Keratinocyte (primary cell): Measurements from ENCODE around the gene RBPJ. TPM values are rescaled to one million over a fixed set of nuclear protein-coding genes. Genes with fewer than 3 reads are reported as not detected.

Experiments used
- DNase-seq: peaks from one replicate; pipeline ENCODE4 v3.0.0-alpha.2; 2011; ENCODE audit warnings: low read depth, missing footprints, low spot score
- FAIRE-seq: peaks from 2 replicates; lab custom pipeline; 2011; peaks lifted over from hg19 to GRCh38; lab: Jason Lieb, UNC
- H2AFZ ChIP-seq: 2 replicates; pipeline ENCODE4 v1.6.0; 2012; ENCODE audit warnings: low read length, control low read depth, inconsistent platforms; ENCODE audit not compliant: control insufficient read depth
- H3K27ac ChIP-seq: 2 replicates; pipeline ENCODE4 v1.5.1; 2011; ENCODE audit warnings: low read length; ENCODE audit not compliant: control insufficient read depth, insufficient read depth
- H3K27me3 ChIP-seq: 3 replicates; pipeline ENCODE4 v1.6.0; 2011; ENCODE audit warnings: low read length; ENCODE audit not compliant: control insufficient read depth, insufficient read depth; ENCODE audit errors: extremely low read depth
- H3K36me3 ChIP-seq, 2 experiments: 2 replicates in 1 of 2; 3 replicates in 1 of 2; pipeline ENCODE4 v1.5.1; 2011; ENCODE audit warnings: low read length in 2 of 2, mild to moderate bottlenecking in 1 of 2; ENCODE audit not compliant: control insufficient read depth in 2 of 2, insufficient read depth in 2 of 2; ENCODE audit errors: extremely low read depth in 1 of 2
- H3K4me1 ChIP-seq: 3 replicates; pipeline ENCODE4 v1.5.1; 2011; ENCODE audit warnings: low read length; ENCODE audit not compliant: control insufficient read depth, insufficient read depth; ENCODE audit errors: extremely low read depth
- H3K4me2 ChIP-seq: 3 replicates; pipeline ENCODE4 v1.6.0; 2011; ENCODE audit warnings: low read depth, low read length; ENCODE audit not compliant: control insufficient read depth, insufficient read depth; ENCODE audit errors: extremely low read depth
- H3K4me3 ChIP-seq, 3 experiments: fragments of 200-600 bp in 1 of 3; sonication (generic) in 1 of 3; 2 replicates in 2 of 3; 3 replicates in 1 of 3; pipeline ENCODE4 v1.5.1; 2011 to 2016; ENCODE audit warnings: low read length in 3 of 3, mild to moderate bottlenecking in 3 of 3, control low read depth in 2 of 3, inconsistent platforms in 1 of 3, low read depth in 1 of 3, mixed read lengths in 1 of 3, mixed run types in 1 of 3, moderate library complexity in 1 of 3; ENCODE audit not compliant: control insufficient read depth in 2 of 3, insufficient read depth in 2 of 3; ENCODE audit errors: extremely low read depth in 1 of 3
- H3K79me2 ChIP-seq: 2 replicates; pipeline ENCODE4 v1.6.0; 2012; ENCODE audit warnings: low read length; ENCODE audit not compliant: control insufficient read depth, insufficient read depth
- H3K9ac ChIP-seq: 3 replicates; pipeline ENCODE4 v1.6.0; 2011; ENCODE audit warnings: low read length; ENCODE audit not compliant: control insufficient read depth, insufficient read depth; ENCODE audit errors: extremely low read depth
- H3K9me1 ChIP-seq: 3 replicates; pipeline ENCODE4 v1.6.0; 2011; ENCODE audit warnings: low read length; ENCODE audit not compliant: control insufficient read depth, insufficient read depth; ENCODE audit errors: extremely low read depth
- H3K9me3 ChIP-seq: 2 replicates; pipeline ENCODE4 v1.5.1; 2012; ENCODE audit warnings: low read depth, low read length; ENCODE audit not compliant: control insufficient read depth
- H4K20me1 ChIP-seq: 3 replicates; pipeline ENCODE4 v1.6.0; 2011; ENCODE audit warnings: low read length; ENCODE audit not compliant: control insufficient read depth, insufficient read depth; ENCODE audit errors: extremely low read depth
- CTCF ChIP-seq, 3 experiments: IDR thresholded peaks in 1 of 3; conservative IDR thresholded peaks in 1 of 3; optimal IDR thresholded peaks in 1 of 3; 2 replicates in 2 of 3; 3 replicates in 1 of 3; pipeline versions ENCODE3 to v1.5.1; 2011; ENCODE audit warnings: low read length in 3 of 3, mild to moderate bottlenecking in 3 of 3, moderate library complexity in 2 of 3, control low read depth in 1 of 3, inconsistent platforms in 1 of 3; ENCODE audit not compliant: insufficient read depth in 2 of 3; ENCODE audit errors: extremely low read depth in 1 of 3
- EZH2 ChIP-seq: IDR thresholded peaks from one replicate; pipeline ENCODE4 v1.6.1; 2012; ENCODE audit warnings: inconsistent platforms, mild to moderate bottlenecking, low read length, moderate library complexity
- dilution Hi-C: fragments of 300-500 bp; cut with MboI; formaldehyde crosslinking; loops from one replicate; pipeline ENCODE4 v1.7.0; 2020; ENCODE audit warnings: low sequenced_read_pairs; ENCODE audit not compliant: extremely low pct_ligation_motif_present
- polyA plus RNA-seq, 5 experiments: library from polyadenylated mRNA; depleted of rRNA in 3 of 5; stranded (reverse) in 3 of 5; stranded (forward) in 1 of 5; unstranded in 1 of 5; fragments of >200 nt; gene quantifications; 1 replicate in 1 of 5; 2 replicates in 3 of 5; 3 replicates in 1 of 5; pipeline versions ENCODE4 v1.2.1 to v1.2.3, GENCODE V29; 2011 to 2012; ENCODE audit warnings: missing spikeins in 2 of 5, low read depth in 1 of 5, low replicate concordance in 1 of 5

Gene RBPJ
- polyA plus RNA-seq, 1 donor (not counting 4 experiments of a cell fraction or from before 2014, with no cell fraction given): 38.0 TPM

- Histone ChIP-seq H3K9ac (no peak overlapping the region), H3K4me1 (peaks cover 23% of the 10 kb centered on the region), H3K27me3 (no peaks in the 10 kb centered on the region), H4K20me1 (no peaks in the 10 kb centered on the region), H3K36me3 (peaks cover 2 to 8% of the 10 kb centered on the region in 2 experiments), H2AFZ (no peak overlapping the region), H3K79me2 (no peaks in the 10 kb centered on the region), H3K9me3 (no peaks in the 10 kb centered on the region), H3K4me2 (peak overlapping the region; percentile 25), H3K4me3 (peak overlapping the region in 1 of 3 experiments; percentile 13), H3K27ac (peak overlapping the region; percentile 19), H3K9me1 (no peaks in the 10 kb centered on the region)
- no peak for DNase-seq
- FAIRE-seq: peak; percentile 51
- dilution Hi-C loops: no loop called here
- TF ChIP-seq EZH2 (no peak), CTCF (optimal IDR thresholded peaks at IDR 0.05 in 1 of 3, IDR thresholded peaks at IDR 0.05 in 1 of 3, conservative IDR thresholded peaks at IDR 0.05 in 1 of 3; ENCODE audit: extremely low read depth in 1 of 3, insufficient read depth in 2 of 3, low read length in 3 of 3) (no peak)
These were observed 112.7 kb downstream of the RBPJ start for GRCh38 chr4:26433556-26433955.

- H3K27ac ChIP-seq: peak overlapping the region; percentile 19
- FAIRE-seq: no peak
- H3K36me3 ChIP-seq: peaks cover 2 to 8% of the 10 kb centered on the region in 2 experiments
- H3K9me3 ChIP-seq: no peaks in the 10 kb centered on the region
- dilution Hi-C loops: no loop called here
- H2AFZ ChIP-seq: no peak overlapping the region
- no peaks in the 10 kb centered on the region for H4K20me1 ChIP-seq
- no peaks in the 10 kb centered on the region for H3K27me3 ChIP-seq
- peaks cover 23% of the 10 kb centered on the region for H3K4me1 ChIP-seq
- DNase-seq: no peak
- H3K9me1 ChIP-seq: no peaks in the 10 kb centered on the region
- peak overlapping the region; percentile 25 for H3K4me2 ChIP-seq
- H3K4me3 ChIP-seq: peak overlapping the region in 1 of 3 experiments; percentile 13
- no peak overlapping the region for H3K9ac ChIP-seq
- no peak for TF ChIP-seq EZH2
- TF ChIP-seq CTCF (optimal IDR thresholded peaks at IDR 0.05 in 1 of 3, IDR thresholded peaks at IDR 0.05 in 1 of 3, conservative IDR thresholded peaks at IDR 0.05 in 1 of 3; ENCODE audit: extremely low read depth in 1 of 3, insufficient read depth in 2 of 3, low read length in 3 of 3): no peak
- no peaks in the 10 kb centered on the region for H3K79me2 ChIP-seq
These were observed 113.3 kb downstream of the RBPJ start for GRCh38 chr4:26434030-26434639.
